Thyroid gland (tissue), 4 donors: ENCODE results near the gene CYP27A1. TPM values are rescaled to one million over a fixed set of nuclear protein-coding genes. Genes with fewer than 3 reads are reported as not detected.

Source experiments
- DNase-seq, 2 donors: peaks; one replicate each; pipeline ENCODE4 v3.0.0-alpha.2; 2019
- H3K27ac ChIP-seq, 3 donors: fragments of 200-600 bp; sonication (generic); 1 replicate in 2 of 3; 2 replicates in 1 of 3; pipeline ENCODE4 v1.5.1; 2016 to 2019; ENCODE audit warnings: mild to moderate bottlenecking in 1 of 3, moderate library complexity in 1 of 3
- H3K27me3 ChIP-seq: fragments of 200-600 bp; sonication (generic); one replicate; pipeline ENCODE4 v1.5.1; 2019
- H3K36me3 ChIP-seq, 2 donors: fragments of 200-600 bp; sonication (generic); one replicate each; pipeline ENCODE4 v1.5.1; 2016 to 2019
- H3K4me1 ChIP-seq, 2 donors: fragments of 200-600 bp; sonication (generic); one replicate each; pipeline ENCODE4 v1.5.1; 2017 to 2019
- H3K4me3 ChIP-seq, 3 donors: fragments of 200-600 bp; sonication (generic); replicated peaks in 1 of 3; 1 replicate in 2 of 3; 2 replicates in 1 of 3; pipeline ENCODE4 v1.5.1; 2016; ENCODE audit warnings: mild to moderate bottlenecking in 1 of 3
- H3K9me3 ChIP-seq: fragments of 200-600 bp; sonication (generic); one replicate; pipeline ENCODE4 v1.5.1; 2017
- POLR2A ChIP-seq, 2 donors: fragments of 450-650 bp; IDR thresholded peaks; one replicate each; pipeline ENCODE4 v1.6.1; 2017; ENCODE audit warnings: antibody characterized with exemption in 2 of 2, mild to moderate bottlenecking in 2 of 2, moderate library complexity in 1 of 2
- WGBS, 2 donors: methylation state at CpG; one replicate each; pipeline ENCODE4 v1.1.5; 2017; 5-methylcytosine and 5-hydroxymethylcytosine counted together
- intact Hi-C: fragments of 100-400 bp; cut with DNase I; formaldehyde crosslinking; loops from one replicate; pipeline ENCODE4 v1.15.1; 2023
- total RNA-seq, 4 donors: library from RNA; depleted of rRNA; stranded (reverse); fragments of >200 nt; gene quantifications; one replicate each; pipeline ENCODE4 v1.2.3, GENCODE V29; 2016
- TF ChIP-seq, protein P1 (sequence below), 6 experiments: fragments of 200-600 bp in 3 of 6; fragments of 450-650 bp in 3 of 6; sonication (generic) in 3 of 6; IDR thresholded peaks; one replicate each; pipeline ENCODE4 v1.5.1; 2016 to 2019; ENCODE audit warnings: antibody characterized with exemption in 6 of 6, mild to moderate bottlenecking in 2 of 6, inconsistent platforms in 1 of 6, moderate library complexity in 1 of 6

The CYP27A1 gene
- total RNA-seq, 4 donors from 2014 or later, result 9.0 to 26.8 (median 17.0) TPM

DNA sequence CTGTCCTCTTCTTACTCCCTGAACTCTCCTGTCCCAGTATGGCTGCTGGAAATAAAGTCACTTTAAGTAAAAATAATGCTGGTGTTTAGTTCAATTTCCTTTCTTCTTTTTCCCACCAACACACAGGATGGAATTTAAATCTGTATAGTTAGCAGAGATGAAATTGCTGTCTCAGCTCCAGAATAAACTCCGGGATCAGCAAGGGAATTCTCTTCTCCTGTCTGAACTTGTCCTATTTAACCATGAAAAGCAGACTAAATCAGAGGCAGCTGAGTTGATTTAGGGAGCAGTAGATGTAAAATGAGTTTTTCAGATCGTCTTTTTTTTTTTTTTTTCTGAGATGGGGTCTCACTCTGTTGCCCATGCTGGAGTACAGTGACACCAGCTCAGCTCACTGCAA is 45.4 kb upstream of the CYP27A1 start:
- no peak overlapping the region for H3K27ac ChIP-seq
- H3K4me1 ChIP-seq, result peaks cover 0 to 4% of the 10 kb centered on the region in 2 donors
- H3K9me3 ChIP-seq, result no peaks in the 10 kb centered on the region
- intact Hi-C loops, result no loop called here
- TF ChIP-seq, protein P1, sequence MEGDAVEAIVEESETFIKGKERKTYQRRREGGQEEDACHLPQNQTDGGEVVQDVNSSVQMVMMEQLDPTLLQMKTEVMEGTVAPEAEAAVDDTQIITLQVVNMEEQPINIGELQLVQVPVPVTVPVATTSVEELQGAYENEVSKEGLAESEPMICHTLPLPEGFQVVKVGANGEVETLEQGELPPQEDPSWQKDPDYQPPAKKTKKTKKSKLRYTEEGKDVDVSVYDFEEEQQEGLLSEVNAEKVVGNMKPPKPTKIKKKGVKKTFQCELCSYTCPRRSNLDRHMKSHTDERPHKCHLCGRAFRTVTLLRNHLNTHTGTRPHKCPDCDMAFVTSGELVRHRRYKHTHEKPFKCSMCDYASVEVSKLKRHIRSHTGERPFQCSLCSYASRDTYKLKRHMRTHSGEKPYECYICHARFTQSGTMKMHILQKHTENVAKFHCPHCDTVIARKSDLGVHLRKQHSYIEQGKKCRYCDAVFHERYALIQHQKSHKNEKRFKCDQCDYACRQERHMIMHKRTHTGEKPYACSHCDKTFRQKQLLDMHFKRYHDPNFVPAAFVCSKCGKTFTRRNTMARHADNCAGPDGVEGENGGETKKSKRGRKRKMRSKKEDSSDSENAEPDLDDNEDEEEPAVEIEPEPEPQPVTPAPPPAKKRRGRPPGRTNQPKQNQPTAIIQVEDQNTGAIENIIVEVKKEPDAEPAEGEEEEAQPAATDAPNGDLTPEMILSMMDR (IDR thresholded peaks at IDR 0.05), result no peak
- no peak for TF ChIP-seq POLR2A (IDR thresholded peaks at IDR 0.05)
- no peak for DNase-seq
- peaks cover 0 to 26% of the 10 kb centered on the region in 2 donors for H3K36me3 ChIP-seq
- H3K27me3 ChIP-seq, result no peaks in the 10 kb centered on the region
- no peak overlapping the region for H3K4me3 ChIP-seq
- WGBS, 2 donors, result 69 to 80% methylated on average over 2 of the region's 2 CpGs

DNA sequence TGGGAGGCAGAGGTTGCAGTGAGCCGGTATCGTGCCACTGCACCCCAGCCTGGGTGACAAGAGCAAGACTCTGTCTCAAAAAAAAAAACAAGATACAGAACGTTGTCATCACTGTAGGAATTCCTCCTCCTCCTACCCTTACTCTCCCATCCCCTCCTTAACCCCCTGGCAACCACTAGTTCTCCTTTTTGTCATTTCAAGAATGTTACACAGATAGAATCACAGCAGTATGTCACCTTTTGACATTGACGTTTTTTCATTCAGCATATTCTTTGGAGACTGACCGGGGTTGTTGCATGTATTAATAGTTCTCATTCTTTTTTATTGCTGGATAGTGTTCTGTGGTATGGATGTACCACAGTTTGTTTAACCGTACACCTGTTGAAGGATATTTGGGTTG is 38.9 kb upstream of the CYP27A1 start:
- 81 to 83% methylated on average over 6 of the region's 6 CpGs for WGBS, 2 donors
- DNase-seq, result no peak
- TF ChIP-seq, protein P1 (IDR thresholded peaks at IDR 0.05), result no peak
- TF ChIP-seq POLR2A (IDR thresholded peaks at IDR 0.05), result no peak
- H3K4me1 ChIP-seq, result no peaks in the 10 kb centered on the region
- intact Hi-C loops, result no loop called here
- H3K27me3 ChIP-seq, result no peaks in the 10 kb centered on the region
- H3K9me3 ChIP-seq, result no peaks in the 10 kb centered on the region
- no peak overlapping the region for H3K4me3 ChIP-seq
- H3K36me3 ChIP-seq, result peaks cover 10 to 48% of the 10 kb centered on the region in 2 donors
- H3K27ac ChIP-seq, result no peak overlapping the region

DNA sequence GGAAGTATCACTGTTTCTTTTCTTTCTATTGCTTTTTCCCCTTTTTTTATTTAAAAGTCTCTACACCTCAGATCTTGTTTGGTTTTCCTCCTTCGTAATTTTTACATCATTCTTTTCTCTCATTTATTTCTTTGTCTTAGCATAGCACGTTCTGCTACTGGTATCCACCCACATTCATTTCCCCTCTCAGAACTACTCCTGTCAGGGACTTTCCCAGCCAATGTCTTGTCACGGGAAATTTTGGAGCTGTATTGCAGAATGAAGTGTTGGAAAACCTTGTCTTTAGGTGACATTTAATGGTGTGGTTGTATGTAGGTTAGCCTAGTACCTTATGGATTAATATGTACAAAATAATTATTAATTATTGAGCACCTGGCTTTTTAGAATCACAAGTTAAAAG is 37.3 kb upstream of the CYP27A1 start:
- Histone ChIP-seq H3K4me1 (no peaks in the 10 kb centered on the region), H3K27ac (no peak overlapping the region), H3K9me3 (no peaks in the 10 kb centered on the region), H3K36me3 (peaks cover 22 to 49% of the 10 kb centered on the region in 2 donors), H3K4me3 (no peak overlapping the region), H3K27me3 (no peaks in the 10 kb centered on the region)
- no peak for DNase-seq
- TF ChIP-seq, protein P1 (IDR thresholded peaks at IDR 0.05), result no peak
- no peak for TF ChIP-seq POLR2A (IDR thresholded peaks at IDR 0.05)
- WGBS, 2 donors, result 70 to 80% methylated on average over 3 of the region's 3 CpGs
- intact Hi-C loops, result no loop called here

DNA sequence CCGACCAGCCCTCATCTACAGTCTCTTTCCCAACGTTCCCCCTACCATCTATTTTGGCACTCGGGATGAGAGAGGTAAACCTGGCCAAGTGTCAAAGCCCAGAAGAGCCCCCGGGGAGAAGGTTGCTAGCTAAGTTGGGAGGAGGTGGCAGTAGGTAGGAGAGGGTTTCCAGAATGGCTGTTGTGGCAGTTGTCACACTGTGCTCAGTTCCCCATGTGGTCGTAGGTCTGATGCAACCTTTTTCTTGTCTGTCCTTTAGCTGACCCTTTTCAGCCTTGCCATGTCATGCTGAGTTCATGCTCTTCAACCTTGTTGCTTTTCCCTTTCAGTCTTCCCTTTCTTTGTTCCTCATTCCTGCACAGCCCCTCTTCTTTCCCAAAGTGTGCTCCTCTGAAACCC is 36.8 kb upstream of the CYP27A1 start:
- intact Hi-C loops, result no loop called here
- Histone ChIP-seq H3K4me1 (no peaks in the 10 kb centered on the region), H3K4me3 (no peak overlapping the region), H3K36me3 (peaks cover 23 to 54% of the 10 kb centered on the region in 2 donors), H3K27ac (no peak overlapping the region), H3K9me3 (no peaks in the 10 kb centered on the region), H3K27me3 (no peaks in the 10 kb centered on the region)
- TF ChIP-seq, protein P1 (IDR thresholded peaks at IDR 0.05), result no peak
- no peak for TF ChIP-seq POLR2A (IDR thresholded peaks at IDR 0.05)
- no peak for DNase-seq
- WGBS, 2 donors, result 68 to 69% methylated on average over 5 of the region's 5 CpGs

DNA sequence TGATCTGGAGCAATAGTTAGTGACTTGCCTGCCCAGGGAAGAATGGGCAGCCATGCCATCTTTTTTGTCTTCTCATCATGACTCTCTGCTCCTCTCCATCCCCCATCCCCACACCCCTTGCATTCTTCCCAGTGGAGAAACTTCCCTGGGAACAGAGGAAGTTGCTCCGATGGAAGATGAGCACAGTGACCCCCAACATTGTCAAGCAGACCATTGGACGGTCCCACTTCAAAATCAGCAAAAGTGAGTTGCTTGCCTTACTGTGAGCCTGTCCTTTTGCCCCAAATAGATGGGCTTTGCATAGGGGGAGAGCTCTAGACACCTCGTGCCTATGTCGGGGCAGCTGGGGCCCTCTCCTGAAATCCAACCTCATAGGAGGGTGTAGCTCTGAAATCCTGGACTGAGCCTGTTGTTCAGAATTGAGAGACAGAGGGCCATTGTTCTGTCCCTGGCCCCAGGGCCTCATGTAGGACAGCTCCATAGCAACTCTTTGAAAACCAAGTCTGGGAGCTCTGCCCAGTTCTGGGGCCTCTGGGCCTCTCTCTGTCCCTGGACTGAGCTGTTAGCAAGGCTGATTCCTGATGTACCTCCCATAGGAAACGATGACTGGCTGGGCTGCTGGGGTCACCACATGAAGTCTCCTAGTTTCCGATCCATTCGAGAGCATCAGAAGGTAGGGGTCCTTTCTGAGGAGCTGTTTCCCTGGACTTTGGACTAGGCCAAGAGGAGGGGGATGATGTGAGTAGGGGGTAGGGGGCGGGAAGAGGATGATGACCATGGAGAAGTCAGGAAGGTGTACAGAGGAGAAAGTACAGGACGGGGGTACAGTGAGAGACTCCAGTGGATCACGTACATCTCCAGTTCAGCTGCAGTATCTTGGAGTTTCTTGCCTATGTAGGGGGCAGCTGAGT is 36.1 kb upstream of the CYP27A1 start:
- no peak for TF ChIP-seq POLR2A (IDR thresholded peaks at IDR 0.05)
- TF ChIP-seq, protein P1 (IDR thresholded peaks at IDR 0.05), result no peak
- no peak overlapping the region for H3K4me3 ChIP-seq
- 77 to 86% methylated on average over 8 to 10 of the region's 10 CpGs for WGBS, 2 donors
- no peaks in the 10 kb centered on the region for H3K27me3 ChIP-seq
- intact Hi-C loops, result no loop called here
- H3K27ac ChIP-seq, result no peak overlapping the region
- no peaks in the 10 kb centered on the region for H3K4me1 ChIP-seq
- peak in 1 of 2 donors; percentile 10 for DNase-seq
- peaks cover 23 to 53% of the 10 kb centered on the region in 2 donors for H3K36me3 ChIP-seq
- H3K9me3 ChIP-seq, result no peaks in the 10 kb centered on the region
